WTC11 (cell line): Measurements from ENCODE around the gene NCSTN.

Source experiments
- NFYB ChIP-seq: sonication (generic); formaldehyde crosslinking; conservative IDR thresholded peaks from 2 replicates; pipeline ENCODE4 v1.8.0; 2022; ENCODE audit warnings: low read depth, missing genetic modification reagents
- NR1H2 ChIP-seq: sonication (generic); formaldehyde crosslinking; IDR thresholded peaks from 2 replicates; pipeline ENCODE4 v1.9.0; 2021; ENCODE audit warnings: mild to moderate bottlenecking, moderate library complexity, missing genetic modification reagents
- TF ChIP-seq, protein P1 (sequence below): sonication (generic); formaldehyde crosslinking; IDR thresholded peaks from 2 replicates; pipeline ENCODE4 v1.8.0; 2022; ENCODE audit warnings: missing genetic modification reagents
- TF ChIP-seq, protein P2 (sequence below): fragments of 200-600 bp; IDR thresholded peaks from 2 replicates; pipeline ENCODE4 v1.8.0; 2022; ENCODE audit warnings: antibody characterized with exemption
- TF ChIP-seq, protein P3 (sequence below): sonication (generic); formaldehyde crosslinking; IDR thresholded peaks from 2 replicates; pipeline ENCODE4 v1.8.0; 2022; ENCODE audit warnings: mild to moderate bottlenecking, missing genetic modification reagents

DNA sequence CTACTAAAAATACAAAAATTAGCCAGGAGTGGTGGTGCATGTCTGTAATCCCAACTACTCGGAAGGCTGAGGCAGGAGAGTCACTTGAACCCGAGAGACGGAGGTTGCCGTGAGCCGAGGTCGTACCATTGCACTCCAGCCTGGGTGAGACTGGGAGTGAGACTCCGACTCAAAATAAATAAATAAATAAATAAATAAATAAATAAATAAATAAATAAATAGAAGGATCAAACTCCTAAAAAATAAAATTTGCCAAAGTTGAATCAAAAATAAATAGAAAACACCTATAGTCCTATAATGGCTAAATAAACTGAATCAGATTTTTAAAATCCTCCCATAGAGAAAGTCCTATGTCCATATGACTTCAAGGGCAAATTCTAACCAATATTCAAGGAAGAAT, 43.0 kb upstream of the NCSTN start:
- TF ChIP-seq NR1H2 (CRISPR knock-in tag) (no peak), NFYB (CRISPR knock-in tag) (no peak)
- TF ChIP-seq, protein P1, sequence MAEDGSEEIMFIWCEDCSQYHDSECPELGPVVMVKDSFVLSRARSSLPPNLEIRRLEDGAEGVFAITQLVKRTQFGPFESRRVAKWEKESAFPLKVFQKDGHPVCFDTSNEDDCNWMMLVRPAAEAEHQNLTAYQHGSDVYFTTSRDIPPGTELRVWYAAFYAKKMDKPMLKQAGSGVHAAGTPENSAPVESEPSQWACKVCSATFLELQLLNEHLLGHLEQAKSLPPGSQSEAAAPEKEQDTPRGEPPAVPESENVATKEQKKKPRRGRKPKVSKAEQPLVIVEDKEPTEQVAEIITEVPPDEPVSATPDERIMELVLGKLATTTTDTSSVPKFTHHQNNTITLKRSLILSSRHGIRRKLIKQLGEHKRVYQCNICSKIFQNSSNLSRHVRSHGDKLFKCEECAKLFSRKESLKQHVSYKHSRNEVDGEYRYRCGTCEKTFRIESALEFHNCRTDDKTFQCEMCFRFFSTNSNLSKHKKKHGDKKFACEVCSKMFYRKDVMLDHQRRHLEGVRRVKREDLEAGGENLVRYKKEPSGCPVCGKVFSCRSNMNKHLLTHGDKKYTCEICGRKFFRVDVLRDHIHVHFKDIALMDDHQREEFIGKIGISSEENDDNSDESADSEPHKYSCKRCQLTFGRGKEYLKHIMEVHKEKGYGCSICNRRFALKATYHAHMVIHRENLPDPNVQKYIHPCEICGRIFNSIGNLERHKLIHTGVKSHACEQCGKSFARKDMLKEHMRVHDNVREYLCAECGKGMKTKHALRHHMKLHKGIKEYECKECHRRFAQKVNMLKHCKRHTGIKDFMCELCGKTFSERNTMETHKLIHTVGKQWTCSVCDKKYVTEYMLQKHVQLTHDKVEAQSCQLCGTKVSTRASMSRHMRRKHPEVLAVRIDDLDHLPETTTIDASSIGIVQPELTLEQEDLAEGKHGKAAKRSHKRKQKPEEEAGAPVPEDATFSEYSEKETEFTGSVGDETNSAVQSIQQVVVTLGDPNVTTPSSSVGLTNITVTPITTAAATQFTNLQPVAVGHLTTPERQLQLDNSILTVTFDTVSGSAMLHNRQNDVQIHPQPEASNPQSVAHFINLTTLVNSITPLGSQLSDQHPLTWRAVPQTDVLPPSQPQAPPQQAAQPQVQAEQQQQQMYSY (CRISPR knock-in tag) = no peak
- TF ChIP-seq, protein P2, sequence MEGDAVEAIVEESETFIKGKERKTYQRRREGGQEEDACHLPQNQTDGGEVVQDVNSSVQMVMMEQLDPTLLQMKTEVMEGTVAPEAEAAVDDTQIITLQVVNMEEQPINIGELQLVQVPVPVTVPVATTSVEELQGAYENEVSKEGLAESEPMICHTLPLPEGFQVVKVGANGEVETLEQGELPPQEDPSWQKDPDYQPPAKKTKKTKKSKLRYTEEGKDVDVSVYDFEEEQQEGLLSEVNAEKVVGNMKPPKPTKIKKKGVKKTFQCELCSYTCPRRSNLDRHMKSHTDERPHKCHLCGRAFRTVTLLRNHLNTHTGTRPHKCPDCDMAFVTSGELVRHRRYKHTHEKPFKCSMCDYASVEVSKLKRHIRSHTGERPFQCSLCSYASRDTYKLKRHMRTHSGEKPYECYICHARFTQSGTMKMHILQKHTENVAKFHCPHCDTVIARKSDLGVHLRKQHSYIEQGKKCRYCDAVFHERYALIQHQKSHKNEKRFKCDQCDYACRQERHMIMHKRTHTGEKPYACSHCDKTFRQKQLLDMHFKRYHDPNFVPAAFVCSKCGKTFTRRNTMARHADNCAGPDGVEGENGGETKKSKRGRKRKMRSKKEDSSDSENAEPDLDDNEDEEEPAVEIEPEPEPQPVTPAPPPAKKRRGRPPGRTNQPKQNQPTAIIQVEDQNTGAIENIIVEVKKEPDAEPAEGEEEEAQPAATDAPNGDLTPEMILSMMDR = no peak
- TF ChIP-seq, protein P3, sequence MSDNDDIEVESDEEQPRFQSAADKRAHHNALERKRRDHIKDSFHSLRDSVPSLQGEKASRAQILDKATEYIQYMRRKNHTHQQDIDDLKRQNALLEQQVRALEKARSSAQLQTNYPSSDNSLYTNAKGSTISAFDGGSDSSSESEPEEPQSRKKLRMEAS = no peak
